Peyer's patch (tissue), 4 donors: ENCODE results near the gene KCNQ2.

Source experiments
- CTCF ChIP-seq, 6 experiments: fragments of 450-650 bp in 4 of 6; fragments of 200-600 bp in 2 of 6; sonication (generic) in 1 of 6; IDR thresholded peaks; one replicate each; pipeline ENCODE4 v1.5.1; 2017 to 2019; ENCODE audit warnings: antibody characterized with exemption in 6 of 6, mild to moderate bottlenecking in 3 of 6, moderate library complexity in 1 of 6
- POLR2A ChIP-seq, 2 donors: fragments of 450-650 bp; IDR thresholded peaks; one replicate each; pipeline ENCODE4 v1.5.1; 2017; ENCODE audit warnings: antibody characterized with exemption in 2 of 2, mild to moderate bottlenecking in 2 of 2, moderate library complexity in 2 of 2

GRCh38 chr20:63466861-63467260 lies 5.6 kb downstream of the KCNQ2 start:
- no peak for TF ChIP-seq CTCF (IDR thresholded peaks at IDR 0.05)
- no peak for TF ChIP-seq POLR2A (IDR thresholded peaks at IDR 0.05)
